ENCODE data around the gene HSPB2.

- TF ChIP-seq CTCF (IDR thresholded peaks at IDR 0.05; ENCODE audit: borderline replicate concordance, extremely low read depth, low read length, poor library complexity, severe bottlenecking) (no peak), EZH2 (IDR thresholded peaks at IDR 0.05; ENCODE audit: borderline replicate concordance, low read depth, low read length, severe bottlenecking) (no peak)
Observed at GRCh38 chr11:111926505-111927391, 14.2 kb downstream of the HSPB2 start.

Measured in DND-41 (cell line).